ENCODE measurements around the gene LMNTD2. TPM values are rescaled to one million over a fixed set of nuclear protein-coding genes. Genes with fewer than 3 reads are reported as not detected.

The LMNTD2 gene
- total and polyA plus RNA-seq, 2 donors (not counting 3 experiments of a cell fraction or from before 2014, with no cell fraction given): 2.1 to 2.6 TPM

DNA sequence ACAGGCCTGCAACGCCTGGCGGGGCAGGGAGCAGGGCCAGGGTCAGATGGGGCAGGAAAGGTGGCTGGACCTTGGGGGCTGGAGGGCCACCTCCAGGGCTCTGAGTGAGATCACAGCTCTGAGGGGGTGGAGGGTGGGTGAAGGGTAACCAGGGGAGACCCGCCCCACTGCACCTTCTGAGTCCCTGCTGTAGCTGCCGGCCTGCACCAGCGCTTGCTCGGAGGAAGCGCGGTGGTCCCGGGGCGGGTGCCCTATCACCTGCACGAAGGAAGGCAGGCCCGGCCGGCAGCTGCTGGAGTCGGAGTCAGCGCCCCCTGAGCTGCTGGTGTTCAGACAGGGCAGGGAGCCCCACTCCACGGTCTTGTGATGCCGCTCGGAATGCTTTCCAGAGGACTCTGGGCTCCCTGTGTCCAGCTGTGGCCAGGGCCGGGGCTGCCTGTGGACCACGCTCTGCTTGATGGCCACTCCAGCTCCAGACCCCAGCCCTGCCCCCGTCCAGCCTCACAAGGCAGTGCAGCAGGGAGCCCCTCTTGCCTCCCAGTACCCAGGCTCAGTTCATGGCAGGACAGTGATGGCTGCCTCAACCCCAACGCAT is 3.8 kb downstream of the LMNTD2 start:
- H3K27ac ChIP-seq (ENCODE audit: insufficient read depth, low read depth, low read length): no peak overlapping the region
- peaks cover 13 to 21% of the 10 kb centered on the region in 2 experiments for H3K27me3 ChIP-seq (ENCODE audit: control insufficient read depth in 2 of 2, insufficient read depth in 2 of 2, low read length in 2 of 2)
- CTCF ChIA-PET: interaction anchor here (1.2 to 2.1 kb wide), 3 partner anchors 14 to 169 kb away, joined by 3 to 5 read pairs (median 4); no protein-coding TSS in a partner anchor
- POLR2A ChIA-PET: no interaction called here
- H3K36me3 ChIP-seq (ENCODE audit: control insufficient read depth in 2 of 2, extremely low read depth in 1 of 2, insufficient read depth in 2 of 2, low read length in 2 of 2): no peaks in the 10 kb centered on the region
- peaks cover 9% of the 10 kb centered on the region for H3K4me1 ChIP-seq (ENCODE audit: control insufficient read depth, extremely low read depth, insufficient read depth, low read length)
- H3K4me3 ChIP-seq (replicated peaks in 1 of 3; ENCODE audit: insufficient read depth in 1 of 3, low read depth in 1 of 3, low read length in 3 of 3): no peak overlapping the region
- no peak for FAIRE-seq
- no peak overlapping the region for H3K4me2 ChIP-seq (ENCODE audit: insufficient read depth, low read length)
- no peak for DNase-seq (ENCODE audit: low read depth, low spot score)
- H3K9me1 ChIP-seq (replicated peaks; ENCODE audit: control insufficient read depth, extremely low read depth, insufficient read depth, low read length): no peaks in the 10 kb centered on the region
- intact Hi-C loops (cut with micrococcal nuclease) (loop anchor here (5.0 kb wide), 1 partner anchor 171 kb away; no protein-coding TSS in a partner anchor), dilution Hi-C loops (cut with MboI; ENCODE audit: extremely low pct_ligation_motif_present, low sequenced_read_pairs) (no loop called here)
- no TSS peak for BruUV-seq (replicated peaks)
- H3K9me3 ChIP-seq (replicated peaks; ENCODE audit: control insufficient read depth, insufficient read depth, low read length): no peaks in the 10 kb centered on the region
- H2AFZ ChIP-seq (ENCODE audit: low read depth, low read length): no peak overlapping the region
- no peak for TF ChIP-seq GATA2 (IDR thresholded peaks at IDR 0.05; ENCODE audit: insufficient read depth, insufficient read length, low read depth, low read length)
- no peak for TF ChIP-seq MYC (IDR thresholded peaks at IDR 0.05; ENCODE audit: low read depth, low read length)
- TF ChIP-seq POLR2A (IDR thresholded peaks at IDR 0.05; ENCODE audit: low read depth, low read length): no peak
- no peak for TF ChIP-seq MAX (IDR thresholded peaks at IDR 0.05; ENCODE audit: insufficient read depth, insufficient read length)
- TF ChIP-seq EZH2 (IDR thresholded peaks at IDR 0.05; ENCODE audit: borderline replicate concordance, low read depth, low read length, severe bottlenecking): no peak
- TF ChIP-seq POLR2AphosphoS5 (IDR thresholded peaks at IDR 0.05; ENCODE audit: insufficient read depth, low read depth, low read length): no peak
- no peak for TF ChIP-seq JUN (IDR thresholded peaks at IDR 0.05; ENCODE audit: borderline replicate concordance, insufficient read depth, insufficient read length, low read depth)
- no peak for TF ChIP-seq FOS (IDR thresholded peaks at IDR 0.05; ENCODE audit: borderline replicate concordance, insufficient read depth, low read length)
- TF ChIP-seq CTCF (IDR thresholded peaks at IDR 0.05; ENCODE audit: extremely low read depth in 1 of 2, insufficient read depth in 1 of 2, low read depth in 1 of 2, low read length in 2 of 2): no peak
- H3K79me2 ChIP-seq (ENCODE audit: control insufficient read depth, insufficient read depth, low read length): no peaks in the 10 kb centered on the region
- H4K20me1 ChIP-seq (replicated peaks; ENCODE audit: control insufficient read depth, extremely low read depth, insufficient read depth, low read length): no peaks in the 10 kb centered on the region
- H3K9ac ChIP-seq (replicated peaks; ENCODE audit: extremely low read depth, insufficient read depth, low read length): no peak overlapping the region
